A549 (cell line): ENCODE data around the gene ASIC1. TPM values are rescaled to one million over a fixed set of nuclear protein-coding genes. Genes with fewer than 3 reads are reported as not detected.

Experiments used
- ATAC-seq, 2 experiments: fragments of 200-7000 bp in 1 of 2; fragments of >200 bp in 1 of 2; cut with Nextera tagmentation in 1 of 2; cut with Tn5 transposase in 1 of 2; 3 replicates each; pipeline versions ENCODE4 v1.8.0 to v1.9.1; 2018 to 2020; ENCODE audit warnings: mild to moderate bottlenecking in 1 of 2, moderate library complexity in 1 of 2
- CTCF ChIA-PET: fragments of 300-600 bp; sonication (Branson Sonifier 250); formaldehyde crosslinking; extraction: SDS; loops from one replicate; lab custom pipeline; 2021; ENCODE audit warnings: antibody characterized with exemption, inconsistent platforms; lab: Yijun Ruan, JAX
- POLR2A ChIA-PET: fragments of 350-600 bp; formaldehyde crosslinking; extraction: SDS; loops from one replicate; lab custom pipeline; 2021; ENCODE audit warnings: antibody characterized with exemption, inconsistent platforms; lab: Yijun Ruan, JAX
- DNase-seq, 2 experiments: peaks; one replicate each; pipeline versions ENCODE4 v3.0.0 to v3.0.0-alpha.2; 2011 to 2016; ENCODE audit warnings: low read depth in 1 of 2, low spot score in 1 of 2
- FAIRE-seq: peaks from 2 replicates; lab custom pipeline; 2011; peaks lifted over from hg19 to GRCh38; lab: Jason Lieb, UNC
- H3K27ac ChIP-seq, 2 experiments: fragments of >200 bp; sonication (Bioruptor Twin); formaldehyde crosslinking; 3 replicates each; pipeline ENCODE4 v1.5.1; 2016 to 2017
- H3K4me1 ChIP-seq: fragments of >200 bp; sonication (Bioruptor Twin); formaldehyde crosslinking; 3 replicates; pipeline ENCODE4 v1.6.1; 2016
- H3K4me2 ChIP-seq: fragments of >200 bp; sonication (Bioruptor Twin); formaldehyde crosslinking; 3 replicates; pipeline ENCODE4 v1.6.1; 2016
- H3K4me3 ChIP-seq: fragments of >200 bp; sonication (Bioruptor Twin); formaldehyde crosslinking; 3 replicates; pipeline ENCODE4 v1.5.1; 2016
- H3K9me3 ChIP-seq: fragments of >200 bp; sonication (Bioruptor Twin); formaldehyde crosslinking; 3 replicates; pipeline ENCODE4 v1.6.1; 2016
- CBX2 ChIP-seq: fragments of 200-600 bp; sonication (generic); IDR thresholded peaks from 2 replicates; pipeline ENCODE4 v1.6.1; 2016; ENCODE audit warnings: low read depth, mild to moderate bottlenecking, borderline replicate concordance
- CBX8 ChIP-seq: fragments of 200-600 bp; sonication (generic); IDR thresholded peaks from 2 replicates; pipeline ENCODE4 v1.6.1; 2016
- CHD2 ChIP-seq: fragments of 150-350 bp; IDR thresholded peaks from 2 replicates; pipeline ENCODE4 v1.6.1; 2014; ENCODE audit warnings: low read length; ENCODE audit not compliant: partially characterized antibody
- EP300 ChIP-seq, 2 experiments: fragments of >200 bp; sonication (Bioruptor Twin); formaldehyde crosslinking; IDR thresholded peaks; 2 replicates in 1 of 2; 3 replicates in 1 of 2; pipeline ENCODE4 v1.6.1; 2016 to 2017
- FOSL2 ChIP-seq, 2 experiments: fragments of 450-650 bp in 1 of 2; fragments of >200 bp in 1 of 2; sonication (Bioruptor Twin) in 1 of 2; formaldehyde crosslinking; IDR thresholded peaks; 2 replicates each; pipeline versions ENCODE4 v1.5.0 to v1.6.1; 2016 to 2020; ENCODE audit warnings: mild to moderate bottlenecking in 1 of 2, moderate library complexity in 1 of 2
- FOXS1 ChIP-seq: fragments of 250-450 bp; sonication (Bioruptor Pico); IDR thresholded peaks from 2 replicates; pipeline ENCODE4 v1.5.0; 2020; ENCODE audit warnings: mild to moderate bottlenecking, moderate library complexity
- HOXA7 ChIP-seq: fragments of 250-450 bp; sonication (Bioruptor Pico); IDR thresholded peaks from 2 replicates; pipeline ENCODE4 v1.5.0; 2020; ENCODE audit warnings: mild to moderate bottlenecking, moderate library complexity
- JUN ChIP-seq, 2 experiments: fragments of >200 bp; sonication (Bioruptor Twin); formaldehyde crosslinking; IDR thresholded peaks; 2 replicates in 1 of 2; 3 replicates in 1 of 2; pipeline ENCODE4 v1.6.1; 2016 to 2017
- JUNB ChIP-seq: fragments of >200 bp; sonication (Bioruptor Twin); formaldehyde crosslinking; IDR thresholded peaks from 2 replicates; pipeline ENCODE4 v1.6.1; 2016
- KDM1A ChIP-seq: fragments of 200-600 bp; sonication (generic); IDR thresholded peaks from 2 replicates; pipeline ENCODE4 v1.6.1; 2016; ENCODE audit warnings: low read depth, mild to moderate bottlenecking
- MAFK ChIP-seq: fragments of 450-650 bp; IDR thresholded peaks from 2 replicates; pipeline ENCODE4 v1.6.1; 2014; ENCODE audit not compliant: partially characterized antibody
- MAZ ChIP-seq: fragments of 150-350 bp; IDR thresholded peaks from 2 replicates; pipeline ENCODE4 v1.6.1; 2014; ENCODE audit warnings: antibody characterized with exemption, low read depth, low read length, borderline replicate concordance
- PHF8 ChIP-seq: fragments of 200-600 bp; sonication (generic); IDR thresholded peaks from 2 replicates; pipeline ENCODE4 v1.6.1; 2016; ENCODE audit warnings: low read depth, mild to moderate bottlenecking, antibody characterized with exemption, moderate library complexity, borderline replicate concordance
- POLR2A ChIP-seq: IDR thresholded peaks from 2 replicates; pipeline ENCODE4 v1.6.1; 2012; ENCODE audit warnings: mild to moderate bottlenecking, low read length
- RFX5 ChIP-seq: fragments of 450-650 bp; IDR thresholded peaks from 2 replicates; pipeline ENCODE4 v1.7.1; 2014; ENCODE audit warnings: antibody characterized with exemption, mild to moderate bottlenecking, moderate library complexity
- SMC3 ChIP-seq: fragments of >200 bp; sonication (Bioruptor Twin); formaldehyde crosslinking; IDR thresholded peaks from 3 replicates; pipeline ENCODE4 v1.6.1; 2018; ENCODE audit warnings: inconsistent platforms
- SREBF2 ChIP-seq: fragments of 450-650 bp; IDR thresholded peaks from 2 replicates; pipeline ENCODE4 v1.6.1; 2014; ENCODE audit warnings: mild to moderate bottlenecking, moderate library complexity
- TP53 ChIP-seq: fragments of 250-450 bp; sonication (Bioruptor Pico); IDR thresholded peaks from 2 replicates; pipeline ENCODE4 v1.5.0; 2021; ENCODE audit warnings: mild to moderate bottlenecking, moderate library complexity
- ZC3H11A ChIP-seq: fragments of 450-650 bp; IDR thresholded peaks from 2 replicates; pipeline ENCODE4 v1.6.1; 2014; ENCODE audit warnings: antibody characterized with exemption, mild to moderate bottlenecking
- ZFP36 ChIP-seq: fragments of 450-650 bp; IDR thresholded peaks from 2 replicates; pipeline ENCODE4 v1.6.1; 2014; ENCODE audit warnings: borderline replicate concordance; ENCODE audit not compliant: partially characterized antibody
- ZNF302 ChIP-seq: fragments of 250-450 bp; sonication (Bioruptor Pico); IDR thresholded peaks from 2 replicates; pipeline ENCODE4 v1.9.0; 2021; ENCODE audit warnings: inconsistent platforms, mild to moderate bottlenecking, moderate library complexity
- WGBS: methylation state at CpG from one replicate; pipeline ENCODE4 v1.1.6; 2017; ENCODE audit errors: missing lambda C conversion rate; 5-methylcytosine and 5-hydroxymethylcytosine counted together
- polyA plus RNA-seq, 4 experiments: library from polyadenylated mRNA; depleted of rRNA in 3 of 4; stranded (reverse); fragments of >200 nt; fragmentation: RNase III in 1 of 4; extraction: RNeasy Plus Mini Kit Qiagen cat#74134 plus additional on column Dnase treatment in 1 of 4; gene quantifications; 2 replicates in 3 of 4; 3 replicates in 1 of 4; pipeline ENCODE4 v1.2.3, GENCODE V29; 2011 to 2017
- TF ChIP-seq, protein P1 (sequence below): fragments of >200 bp; sonication (Bioruptor Twin); formaldehyde crosslinking; IDR thresholded peaks from 3 replicates; pipeline ENCODE4 v1.5.1; 2016
- TF ChIP-seq, protein P2 (sequence below): IDR thresholded peaks from 2 replicates; pipeline ENCODE4 v1.6.1; 2012
- TF ChIP-seq, protein P3 (sequence below): fragments of 250-450 bp; sonication (Bioruptor Pico); IDR thresholded peaks from 2 replicates; pipeline ENCODE4 v1.5.0; 2020; ENCODE audit warnings: low read depth, mild to moderate bottlenecking, moderate library complexity
- TF ChIP-seq, protein P4 (sequence below): fragments of >200 bp; sonication (Bioruptor Twin); formaldehyde crosslinking; IDR thresholded peaks from 3 replicates; pipeline ENCODE4 v1.6.1; 2016
- TF ChIP-seq, protein P5 (sequence below): fragments of >200 bp; sonication (Bioruptor Twin); formaldehyde crosslinking; IDR thresholded peaks from 2 replicates; pipeline ENCODE4 v1.6.1; 2016

Gene ASIC1
- polyA plus RNA-seq, 2 of the 4 experiments (the other 2 are of a cell fraction), result 6.0 to 6.7 TPM

DNA sequence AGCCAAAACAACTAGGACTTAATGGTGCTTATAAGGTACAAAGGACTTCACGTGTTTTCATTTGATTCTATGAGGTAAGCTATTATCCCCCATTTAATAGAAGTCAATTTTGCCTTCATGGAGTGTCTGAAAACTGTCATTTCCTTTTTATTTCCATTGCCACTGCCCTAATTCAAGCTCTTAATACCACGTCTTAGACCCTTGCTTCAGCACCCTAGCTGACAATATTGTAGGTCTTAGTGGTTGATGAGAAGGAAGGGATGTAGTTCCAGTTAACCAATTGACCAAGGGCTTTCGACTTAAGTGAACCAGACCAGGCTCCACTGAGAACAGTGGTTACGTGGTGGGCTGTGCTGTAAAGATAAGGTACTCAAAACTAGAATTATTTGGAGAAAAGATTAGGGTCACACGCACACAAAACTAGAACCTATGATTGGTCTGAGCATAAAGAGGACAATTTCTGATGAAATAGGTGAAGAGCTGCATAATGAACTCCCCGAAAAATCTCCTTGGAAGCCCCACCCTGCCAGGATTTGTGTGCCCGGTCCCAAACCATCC lies 9.6 kb upstream of the ASIC1 start:
- no peak overlapping the region for H3K4me3 ChIP-seq
- ATAC-seq, result no peak
- no peak for TF ChIP-seq KDM1A
- TF ChIP-seq SMC3, result no peak
- TF ChIP-seq, protein P1, sequence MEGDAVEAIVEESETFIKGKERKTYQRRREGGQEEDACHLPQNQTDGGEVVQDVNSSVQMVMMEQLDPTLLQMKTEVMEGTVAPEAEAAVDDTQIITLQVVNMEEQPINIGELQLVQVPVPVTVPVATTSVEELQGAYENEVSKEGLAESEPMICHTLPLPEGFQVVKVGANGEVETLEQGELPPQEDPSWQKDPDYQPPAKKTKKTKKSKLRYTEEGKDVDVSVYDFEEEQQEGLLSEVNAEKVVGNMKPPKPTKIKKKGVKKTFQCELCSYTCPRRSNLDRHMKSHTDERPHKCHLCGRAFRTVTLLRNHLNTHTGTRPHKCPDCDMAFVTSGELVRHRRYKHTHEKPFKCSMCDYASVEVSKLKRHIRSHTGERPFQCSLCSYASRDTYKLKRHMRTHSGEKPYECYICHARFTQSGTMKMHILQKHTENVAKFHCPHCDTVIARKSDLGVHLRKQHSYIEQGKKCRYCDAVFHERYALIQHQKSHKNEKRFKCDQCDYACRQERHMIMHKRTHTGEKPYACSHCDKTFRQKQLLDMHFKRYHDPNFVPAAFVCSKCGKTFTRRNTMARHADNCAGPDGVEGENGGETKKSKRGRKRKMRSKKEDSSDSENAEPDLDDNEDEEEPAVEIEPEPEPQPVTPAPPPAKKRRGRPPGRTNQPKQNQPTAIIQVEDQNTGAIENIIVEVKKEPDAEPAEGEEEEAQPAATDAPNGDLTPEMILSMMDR, result no peak
- TF ChIP-seq EP300 (IDR thresholded peaks at IDR 0.05), result no peak
- no peak for TF ChIP-seq TP53
- no peak for TF ChIP-seq MAZ
- TF ChIP-seq MAFK, result no peak
- TF ChIP-seq FOSL2 (IDR thresholded peaks at IDR 0.05), result no peak
- no peak for TF ChIP-seq FOSL2 (CRISPR knock-in tag; IDR thresholded peaks at IDR 0.05)
- TF ChIP-seq, protein P2, sequence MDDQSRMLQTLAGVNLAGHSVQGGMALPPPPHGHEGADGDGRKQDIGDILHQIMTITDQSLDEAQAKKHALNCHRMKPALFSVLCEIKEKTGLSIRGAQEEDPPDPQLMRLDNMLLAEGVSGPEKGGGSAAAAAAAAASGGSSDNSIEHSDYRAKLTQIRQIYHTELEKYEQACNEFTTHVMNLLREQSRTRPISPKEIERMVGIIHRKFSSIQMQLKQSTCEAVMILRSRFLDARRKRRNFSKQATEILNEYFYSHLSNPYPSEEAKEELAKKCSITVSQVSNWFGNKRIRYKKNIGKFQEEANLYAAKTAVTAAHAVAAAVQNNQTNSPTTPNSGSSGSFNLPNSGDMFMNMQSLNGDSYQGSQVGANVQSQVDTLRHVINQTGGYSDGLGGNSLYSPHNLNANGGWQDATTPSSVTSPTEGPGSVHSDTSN, result no peak
- no peak for DNase-seq
- no peak for FAIRE-seq
- H3K4me1 ChIP-seq, result no peaks in the 10 kb centered on the region
- no peak overlapping the region for H3K27ac ChIP-seq
- 61% methylated on average over 7 of the region's 7 CpGs for WGBS
- no peak overlapping the region for H3K4me2 ChIP-seq
- POLR2A ChIA-PET, result no interaction called here
- H3K9me3 ChIP-seq, result no peaks in the 10 kb centered on the region
- CTCF ChIA-PET, result interaction anchor here (0.5 to 5.3 kb wide), 7 partner anchors 8 to 420 kb away, joined by 3 to 48 read pairs (median 4); no protein-coding TSS in a partner anchor

DNA sequence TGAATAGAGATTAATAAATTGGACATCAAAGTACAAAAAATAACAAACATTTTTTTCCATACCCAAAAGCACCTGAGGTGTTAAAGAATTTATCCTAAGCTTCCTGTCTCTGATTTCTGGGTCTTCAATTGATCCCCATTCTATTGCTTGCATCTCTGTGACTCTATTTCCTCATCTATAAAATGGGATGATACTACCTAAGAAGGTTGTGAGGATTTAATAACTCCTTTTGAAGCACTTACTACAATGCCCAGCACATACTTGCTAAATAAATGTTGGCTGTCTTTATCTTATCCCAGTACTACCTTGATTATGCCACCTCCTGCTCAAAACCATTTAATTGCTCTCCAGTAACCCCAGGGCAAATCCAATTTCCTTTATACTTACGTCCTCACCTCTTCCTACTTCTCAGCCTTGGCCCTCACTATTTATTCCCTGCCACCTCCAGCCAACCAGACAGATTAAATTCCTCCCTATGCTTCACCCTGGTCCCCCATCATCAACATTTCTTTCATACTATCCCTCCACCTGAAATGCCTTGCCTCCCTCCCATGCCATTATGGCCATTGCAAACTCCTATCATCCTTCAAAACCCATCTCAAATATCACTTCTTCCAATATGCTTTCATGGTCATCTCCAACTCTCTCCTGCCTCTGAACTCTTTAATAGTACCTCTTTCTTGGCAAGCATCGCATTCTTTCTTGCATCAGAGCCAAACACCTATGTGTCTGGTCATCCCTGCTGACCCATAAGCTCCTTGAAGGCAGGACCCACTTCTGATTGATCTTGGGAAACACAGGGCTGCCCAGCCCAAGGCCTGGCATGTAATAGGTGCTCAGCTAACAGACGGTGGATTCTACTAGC lies 7.9 kb upstream of the ASIC1 start:
- 64% methylated on average over 3 of the region's 3 CpGs for WGBS
- no peak for DNase-seq
- ChIA-PET CTCF (interaction anchor here (0.6 to 8.0 kb wide), 13 partner anchors 10 to 702 kb away, joined by 3 to 173 read pairs (median 4); partner anchors contain the start of gene AQP5), POLR2A (no interaction called here)
- Histone ChIP-seq H3K4me2 (no peak overlapping the region), H3K4me1 (no peaks in the 10 kb centered on the region), H3K9me3 (no peaks in the 10 kb centered on the region), H3K4me3 (no peak overlapping the region), H3K27ac (no peak overlapping the region)
- no peak for ATAC-seq
- FAIRE-seq, result no peak
- TF ChIP-seq CHD2 (no peak), ZFP36 (no peak), SREBF2 (no peak), FOXS1 (CRISPR knock-in tag) (no peak), RFX5 (no peak), PHF8 (no peak), EP300 (IDR thresholded peaks at IDR 0.05) (no peak), CBX8 (no peak), POLR2A (no peak), ZNF302 (no peak)

DNA sequence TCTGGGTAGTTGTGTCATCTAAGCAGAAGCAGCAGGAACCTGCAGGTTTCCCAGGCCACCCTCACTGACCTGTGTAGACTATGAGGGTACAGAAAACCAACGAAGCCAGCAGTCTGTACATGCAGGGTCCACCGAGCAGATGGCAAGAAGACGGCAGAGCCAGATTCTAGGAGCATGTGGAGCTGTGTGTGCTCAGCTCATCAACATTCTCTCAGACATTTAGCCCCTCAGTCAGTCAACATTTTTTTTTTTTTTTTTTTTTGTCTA lies 7.3 kb upstream of the ASIC1 start:
- CTCF ChIA-PET, result interaction anchor here (0.6 to 8.0 kb wide), 11 partner anchors 9 to 703 kb away, joined by 3 to 173 read pairs (median 4); partner anchors contain the start of gene AQP5
- ATAC-seq (no peak), FAIRE-seq (no peak), DNase-seq (no peak)
- no peak overlapping the region for H3K4me3 ChIP-seq
- POLR2A ChIA-PET, result no interaction called here
- no peaks in the 10 kb centered on the region for H3K9me3 ChIP-seq
- H3K4me1 ChIP-seq, result no peaks in the 10 kb centered on the region
- no peak overlapping the region for H3K27ac ChIP-seq
- no peak overlapping the region for H3K4me2 ChIP-seq
- 68% methylated on average over 3 of the region's 3 CpGs for WGBS
- TF ChIP-seq ZFP36 (no peak), JUN (IDR thresholded peaks at IDR 0.05) (no peak), ZNF302 (no peak), CHD2 (no peak), JUNB (no peak), SMC3 (no peak), TP53 (no peak), CBX2 (no peak), HOXA7 (no peak), ZC3H11A (no peak)
- TF ChIP-seq, protein P3, sequence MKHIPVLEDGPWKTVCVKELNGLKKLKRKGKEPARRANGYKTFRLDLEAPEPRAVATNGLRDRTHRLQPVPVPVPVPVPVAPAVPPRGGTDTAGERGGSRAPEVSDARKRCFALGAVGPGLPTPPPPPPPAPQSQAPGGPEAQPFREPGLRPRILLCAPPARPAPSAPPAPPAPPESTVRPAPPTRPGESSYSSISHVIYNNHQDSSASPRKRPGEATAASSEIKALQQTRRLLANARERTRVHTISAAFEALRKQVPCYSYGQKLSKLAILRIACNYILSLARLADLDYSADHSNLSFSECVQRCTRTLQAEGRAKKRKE (CRISPR knock-in tag), result no peak
- TF ChIP-seq, protein P4, sequence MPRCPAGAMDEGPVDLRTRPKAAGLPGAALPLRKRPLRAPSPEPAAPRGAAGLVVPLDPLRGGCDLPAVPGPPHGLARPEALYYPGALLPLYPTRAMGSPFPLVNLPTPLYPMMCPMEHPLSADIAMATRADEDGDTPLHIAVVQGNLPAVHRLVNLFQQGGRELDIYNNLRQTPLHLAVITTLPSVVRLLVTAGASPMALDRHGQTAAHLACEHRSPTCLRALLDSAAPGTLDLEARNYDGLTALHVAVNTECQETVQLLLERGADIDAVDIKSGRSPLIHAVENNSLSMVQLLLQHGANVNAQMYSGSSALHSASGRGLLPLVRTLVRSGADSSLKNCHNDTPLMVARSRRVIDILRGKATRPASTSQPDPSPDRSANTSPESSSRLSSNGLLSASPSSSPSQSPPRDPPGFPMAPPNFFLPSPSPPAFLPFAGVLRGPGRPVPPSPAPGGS, result no peak
- TF ChIP-seq, protein P1, result no peak
- TF ChIP-seq, protein P5, sequence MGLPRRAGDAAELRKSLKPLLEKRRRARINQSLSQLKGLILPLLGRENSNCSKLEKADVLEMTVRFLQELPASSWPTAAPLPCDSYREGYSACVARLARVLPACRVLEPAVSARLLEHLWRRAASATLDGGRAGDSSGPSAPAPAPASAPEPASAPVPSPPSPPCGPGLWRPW, result no peak
